HG03064 (cell line): Measurements from ENCODE around the gene KSR2.

Source experiments
- ATAC-seq: cut with Tn5 transposase; IDR thresholded peaks from one replicate; pipeline ENCODE4 v1.9.1; 2021; ENCODE audit warnings: low read depth; ENCODE audit not compliant: unreplicated experiment

Gene KSR2

DNA sequence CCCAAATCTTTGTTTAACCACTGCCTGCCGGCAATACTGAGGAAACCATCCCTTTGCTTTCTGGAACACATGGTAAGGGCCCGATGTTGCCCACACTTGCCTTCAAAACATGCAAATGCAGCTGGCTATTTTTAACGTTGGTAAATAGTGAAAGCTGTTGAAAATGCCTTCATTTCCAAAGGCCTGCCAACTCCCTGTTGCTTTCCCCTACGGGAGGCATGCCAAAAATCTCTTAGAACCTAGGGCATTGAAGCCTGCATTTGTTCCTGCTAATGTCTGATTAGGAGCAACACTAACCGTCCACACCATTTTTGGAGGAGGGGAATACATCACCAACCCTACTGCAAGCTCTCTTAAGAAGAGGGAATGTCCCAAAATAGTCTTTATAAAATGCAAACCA is 454.8 kb downstream of the KSR2 start:
- no peak for ATAC-seq

DNA sequence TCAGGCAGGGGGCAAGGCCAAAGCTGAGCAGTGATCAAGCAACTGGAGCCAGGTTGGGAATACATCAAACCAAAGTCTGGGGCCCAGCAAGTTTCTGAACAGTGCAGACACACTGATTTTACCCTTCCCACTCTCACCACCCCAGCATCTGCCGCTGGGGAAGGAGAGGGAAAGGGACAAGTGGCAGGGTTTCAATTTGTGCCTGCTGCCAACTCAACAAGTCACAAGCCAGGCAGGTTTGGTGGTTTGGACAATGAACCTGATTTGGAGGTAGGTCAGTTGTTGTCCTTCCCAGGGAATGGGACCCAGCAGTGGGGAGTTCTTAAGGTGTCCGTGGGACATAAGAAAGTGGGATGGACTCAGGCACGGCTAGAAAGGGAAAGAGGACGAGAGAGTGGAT is 455.4 kb downstream of the KSR2 start:
- no peak for ATAC-seq

GRCh38 chr12:117508468-117508867 is 460.3 kb downstream of the KSR2 start:
- ATAC-seq, result no peak

GRCh38 chr12:117507548-117507947 is 461.2 kb downstream of the KSR2 start:
- ATAC-seq, result no peak

DNA sequence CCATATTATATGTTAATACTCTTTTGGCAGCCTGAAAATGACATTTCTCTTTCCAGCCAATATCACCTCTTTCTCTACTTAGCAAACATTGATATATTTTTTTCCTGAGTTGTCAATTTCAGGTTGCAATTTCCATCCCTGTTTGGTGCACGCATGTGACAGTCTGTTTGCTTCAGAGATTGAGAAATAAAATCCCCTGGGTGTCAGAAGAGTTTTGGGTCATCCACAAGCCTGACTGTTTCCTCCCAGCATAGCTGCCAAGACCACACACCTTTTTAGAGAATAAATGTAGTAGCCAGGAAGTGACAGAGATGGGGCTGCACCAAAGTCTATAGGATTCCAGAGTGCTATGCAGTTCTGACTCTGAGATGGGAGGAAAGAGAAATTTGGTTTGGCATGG is 462.5 kb downstream of the KSR2 start:
- no peak for ATAC-seq

- ATAC-seq, result no peak
Observed at GRCh38 chr12:117502633-117503032, 466.2 kb downstream of the KSR2 start.

- ATAC-seq, result no peak
Observed at GRCh38 chr12:117502233-117502632, 466.6 kb downstream of the KSR2 start.

DNA sequence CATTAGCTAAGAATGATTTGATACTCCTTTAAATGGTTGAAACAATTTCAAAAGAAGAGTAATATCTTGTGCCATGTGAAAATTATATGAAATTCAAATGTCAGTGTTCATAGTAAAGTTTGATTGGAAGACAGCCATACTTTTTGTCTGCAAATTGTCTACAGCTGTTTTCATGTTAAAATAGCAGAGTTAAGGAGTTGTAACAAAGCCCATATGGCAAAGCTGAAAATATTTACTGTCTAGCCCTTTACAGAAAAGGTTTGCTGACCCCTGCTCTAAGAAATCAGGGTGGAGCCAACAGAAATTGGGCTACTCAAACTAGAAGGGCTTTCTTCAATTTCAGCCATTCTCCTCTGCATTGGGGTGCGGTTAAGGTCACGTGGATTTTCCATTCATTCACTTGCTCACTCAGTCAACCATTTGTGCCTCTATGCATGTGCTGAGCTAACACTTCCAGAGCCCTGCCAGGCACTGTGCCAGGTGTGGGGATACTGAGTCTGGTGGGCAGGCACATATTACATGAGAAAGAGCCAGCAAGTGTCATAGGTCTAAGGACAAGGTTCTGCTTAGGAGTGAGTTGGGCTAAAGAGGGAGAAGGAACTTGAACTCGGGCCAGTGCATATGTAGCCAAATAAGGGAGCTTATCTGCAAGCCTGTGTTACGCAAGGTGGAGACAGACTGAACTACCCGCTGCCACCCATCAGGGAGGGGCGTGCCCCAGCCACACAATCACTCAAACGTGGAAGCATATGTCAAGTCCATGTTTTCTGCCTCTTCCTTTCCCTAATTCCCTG is 467.5 kb downstream of the KSR2 start:
- no peak for ATAC-seq

- no peak for ATAC-seq
Observed at GRCh38 chr12:117499759-117500485, 468.9 kb downstream of the KSR2 start.

DNA sequence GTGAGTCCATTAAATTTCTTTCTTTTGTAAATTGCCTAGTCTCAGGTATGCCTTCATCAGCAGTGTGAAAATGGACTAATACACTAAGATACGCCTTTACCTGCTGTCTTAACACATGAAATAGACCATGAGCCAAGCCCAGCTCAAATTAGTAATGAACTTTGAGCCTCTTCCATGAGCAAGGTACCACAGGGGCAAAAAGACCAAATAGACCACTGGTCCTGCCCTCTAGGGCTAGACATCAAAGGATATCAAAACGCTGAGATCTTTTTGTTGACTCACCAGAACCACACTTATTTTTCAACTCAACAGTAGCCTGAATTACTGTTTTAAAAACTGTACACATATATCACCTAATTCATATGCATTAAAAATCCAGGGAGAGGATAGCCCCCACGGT is 469.9 kb downstream of the KSR2 start:
- ATAC-seq, result no peak

DNA sequence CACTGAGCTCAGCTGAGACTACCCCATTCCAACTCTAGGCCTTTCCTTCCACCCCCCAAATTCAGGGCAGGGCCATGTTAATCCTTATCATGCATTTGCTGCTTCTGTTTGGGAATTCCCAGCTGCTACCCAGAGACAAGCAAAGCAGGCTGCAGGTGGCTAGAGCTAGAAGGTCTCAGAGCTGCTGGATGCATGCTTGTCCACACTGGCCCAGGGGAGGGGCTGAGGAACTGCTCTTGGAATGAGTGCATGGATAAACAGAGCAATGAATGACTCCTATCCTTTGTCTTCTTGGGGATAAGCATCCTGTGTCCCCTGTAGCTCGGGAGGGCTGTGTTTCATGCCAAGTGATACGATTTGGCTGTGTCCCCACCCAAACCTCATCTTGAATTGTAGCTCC is 470.5 kb downstream of the KSR2 start:
- no peak for ATAC-seq

GRCh38 chr12:117497407-117497806 is 471.4 kb downstream of the KSR2 start:
- ATAC-seq, result no peak

DNA sequence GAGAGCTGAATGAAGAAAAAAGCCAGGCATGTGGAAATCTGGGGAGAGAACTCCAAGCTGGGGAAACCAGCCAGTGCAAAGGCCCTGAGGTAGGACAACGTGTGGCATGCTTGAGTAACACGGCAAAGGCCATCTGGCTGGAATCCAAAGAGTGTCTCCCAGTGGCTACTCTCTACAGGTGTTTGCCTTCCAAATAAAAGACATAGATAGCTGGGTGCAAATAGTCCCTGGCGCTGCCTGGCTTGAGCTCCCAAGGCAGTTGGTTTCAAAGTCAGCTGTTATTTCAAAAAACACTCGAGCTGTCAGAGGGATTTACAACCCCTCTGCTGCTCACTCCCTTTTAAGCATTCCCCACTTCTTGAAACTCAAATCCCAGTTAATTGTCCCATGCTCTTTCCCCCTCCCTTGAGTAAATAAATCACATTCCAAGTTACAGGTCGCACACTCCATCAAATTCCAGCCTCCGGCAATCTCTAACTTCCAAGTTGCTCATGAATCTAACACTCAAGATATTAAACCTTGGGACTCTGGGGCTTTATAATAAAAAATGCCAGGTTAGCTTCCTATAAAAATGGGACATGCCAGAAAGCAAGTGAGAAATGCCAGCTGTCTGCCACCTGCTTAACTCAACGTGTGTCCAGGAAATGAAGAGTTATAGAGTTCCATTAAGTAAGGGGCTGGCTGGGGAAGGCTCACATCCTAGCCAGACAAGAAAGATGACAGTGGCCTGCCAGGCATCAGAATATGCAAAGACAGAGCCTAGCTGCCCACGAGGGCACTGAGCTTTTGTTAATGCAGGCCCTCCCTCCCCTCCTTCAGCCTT is 473.7 kb downstream of the KSR2 start:
- no peak for ATAC-seq

- ATAC-seq, result no peak
Observed at GRCh38 chr12:117491711-117492110, 477.1 kb downstream of the KSR2 start.

DNA sequence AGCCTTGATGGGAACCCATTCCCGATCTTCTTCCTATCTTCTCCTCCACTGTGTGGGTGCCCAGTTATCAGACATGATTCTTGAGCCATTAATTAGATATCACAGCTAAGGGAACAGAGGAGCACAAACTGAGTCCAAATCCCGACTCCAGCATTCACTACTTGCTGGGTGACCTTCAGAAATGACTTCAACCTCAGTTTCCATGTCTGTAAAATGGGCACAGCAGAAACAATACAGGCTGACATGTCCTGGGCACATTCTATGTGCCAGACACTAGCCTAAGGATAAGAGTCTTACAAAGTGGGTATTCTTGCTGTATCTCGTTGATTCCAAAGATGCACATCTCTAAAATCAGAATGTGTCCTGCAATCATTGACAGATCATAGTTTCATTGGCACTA is 478.7 kb downstream of the KSR2 start:
- no peak for ATAC-seq

- no peak for ATAC-seq
Observed at GRCh38 chr12:117489671-117490070, 479.1 kb downstream of the KSR2 start.

GRCh38 chr12:117486840-117487659 is 481.7 kb downstream of the KSR2 start:
- no peak for ATAC-seq

- ATAC-seq, result no peak
Observed at GRCh38 chr12:117485984-117486839, 482.6 kb downstream of the KSR2 start.

GRCh38 chr12:117484901-117485300 is 483.9 kb downstream of the KSR2 start:
- no peak for ATAC-seq
